MM.1S (cell line): ENCODE results near the gene TXNDC15.
A peak's percentile ranks its signal among the peaks of the same experiment; 100 is the strongest.

Source experiments
- DNase-seq: peaks from one replicate; pipeline ENCODE4 v3.0.0-alpha.2; 2015
- H2AFZ ChIP-seq: fragments of 300-600 bp; sonication (generic); 2 replicates; pipeline ENCODE4 v1.6.0; 2016; ENCODE audit warnings: antibody characterized with exemption, low read length
- H3F3A ChIP-seq: fragments of 300-600 bp; sonication (generic); 2 replicates; pipeline ENCODE4 v1.6.1; 2016; ENCODE audit warnings: mild to moderate bottlenecking, antibody characterized with exemption, low read length, moderate library complexity, mixed read lengths; ENCODE audit not compliant: insufficient read depth
- H3K27ac ChIP-seq: fragments of 300-600 bp; sonication (generic); 2 replicates; pipeline ENCODE4 v1.5.1; 2016; ENCODE audit warnings: mild to moderate bottlenecking, low read length
- H3K27me3 ChIP-seq: fragments of 300-600 bp; sonication (generic); replicated peaks from 2 replicates; pipeline ENCODE4 v1.6.0; 2016; ENCODE audit warnings: low read length; ENCODE audit not compliant: insufficient read depth
- H3K36me3 ChIP-seq: fragments of 300-600 bp; sonication (generic); replicated peaks from 2 replicates; pipeline ENCODE4 v1.6.1; 2016; ENCODE audit warnings: mild to moderate bottlenecking, low read length, mixed read lengths; ENCODE audit not compliant: insufficient read depth
- H3K4me1 ChIP-seq: fragments of 300-600 bp; sonication (generic); 2 replicates; pipeline ENCODE4 v1.6.1; 2016; ENCODE audit warnings: low read length, mixed read lengths
- H3K4me2 ChIP-seq: fragments of 300-600 bp; sonication (generic); 2 replicates; pipeline ENCODE4 v1.6.0; 2016; ENCODE audit warnings: low read depth, low read length
- H3K4me3 ChIP-seq: fragments of 300-600 bp; sonication (generic); 2 replicates; pipeline ENCODE4 v1.5.1; 2016; ENCODE audit warnings: low read length, mixed read lengths
- H3K79me2 ChIP-seq: fragments of 300-600 bp; sonication (generic); 2 replicates; pipeline ENCODE4 v1.6.1; 2016; ENCODE audit warnings: mixed run types, low read length, mixed read lengths
- H3K9ac ChIP-seq: fragments of 300-600 bp; sonication (generic); 2 replicates; pipeline ENCODE4 v1.6.1; 2016; ENCODE audit warnings: low read length, mixed read lengths
- H3K9me2 ChIP-seq: fragments of 300-600 bp; sonication (generic); replicated peaks from 2 replicates; pipeline ENCODE4 v1.6.1; 2016; ENCODE audit warnings: mild to moderate bottlenecking, low read length, mixed read lengths; ENCODE audit not compliant: insufficient read depth
- H3K9me3 ChIP-seq: fragments of 300-600 bp; sonication (generic); replicated peaks from 2 replicates; pipeline ENCODE4 v1.6.1; 2016; ENCODE audit warnings: mild to moderate bottlenecking, low read length, mixed read lengths; ENCODE audit not compliant: insufficient read depth
- H4K20me1 ChIP-seq: fragments of 300-600 bp; sonication (generic); 2 replicates; pipeline ENCODE4 v1.6.1; 2016; ENCODE audit warnings: mild to moderate bottlenecking, low read length, moderate library complexity, mixed read lengths; ENCODE audit not compliant: insufficient read depth
- EZH2 ChIP-seq: fragments of 300-600 bp; sonication (generic); optimal IDR thresholded peaks from 2 replicates; pipeline ENCODE3; 2017; ENCODE audit warnings: low read depth, mild to moderate bottlenecking, antibody characterized with exemption, low read length, mixed read lengths
- EZH2phosphoT487 ChIP-seq: fragments of 300-600 bp; sonication (generic); IDR thresholded peaks from 2 replicates; pipeline ENCODE4 v1.6.1; 2018; ENCODE audit warnings: antibody characterized with exemption, low read length
- TF ChIP-seq, protein P1 (sequence below): fragments of 300-600 bp; sonication (generic); IDR thresholded peaks from 2 replicates; pipeline ENCODE4 v1.5.1; 2016; ENCODE audit warnings: antibody characterized with exemption, low read length, mixed read lengths

TXNDC15 gene, protein sequence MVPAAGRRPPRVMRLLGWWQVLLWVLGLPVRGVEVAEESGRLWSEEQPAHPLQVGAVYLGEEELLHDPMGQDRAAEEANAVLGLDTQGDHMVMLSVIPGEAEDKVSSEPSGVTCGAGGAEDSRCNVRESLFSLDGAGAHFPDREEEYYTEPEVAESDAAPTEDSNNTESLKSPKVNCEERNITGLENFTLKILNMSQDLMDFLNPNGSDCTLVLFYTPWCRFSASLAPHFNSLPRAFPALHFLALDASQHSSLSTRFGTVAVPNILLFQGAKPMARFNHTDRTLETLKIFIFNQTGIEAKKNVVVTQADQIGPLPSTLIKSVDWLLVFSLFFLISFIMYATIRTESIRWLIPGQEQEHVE

DNA sequence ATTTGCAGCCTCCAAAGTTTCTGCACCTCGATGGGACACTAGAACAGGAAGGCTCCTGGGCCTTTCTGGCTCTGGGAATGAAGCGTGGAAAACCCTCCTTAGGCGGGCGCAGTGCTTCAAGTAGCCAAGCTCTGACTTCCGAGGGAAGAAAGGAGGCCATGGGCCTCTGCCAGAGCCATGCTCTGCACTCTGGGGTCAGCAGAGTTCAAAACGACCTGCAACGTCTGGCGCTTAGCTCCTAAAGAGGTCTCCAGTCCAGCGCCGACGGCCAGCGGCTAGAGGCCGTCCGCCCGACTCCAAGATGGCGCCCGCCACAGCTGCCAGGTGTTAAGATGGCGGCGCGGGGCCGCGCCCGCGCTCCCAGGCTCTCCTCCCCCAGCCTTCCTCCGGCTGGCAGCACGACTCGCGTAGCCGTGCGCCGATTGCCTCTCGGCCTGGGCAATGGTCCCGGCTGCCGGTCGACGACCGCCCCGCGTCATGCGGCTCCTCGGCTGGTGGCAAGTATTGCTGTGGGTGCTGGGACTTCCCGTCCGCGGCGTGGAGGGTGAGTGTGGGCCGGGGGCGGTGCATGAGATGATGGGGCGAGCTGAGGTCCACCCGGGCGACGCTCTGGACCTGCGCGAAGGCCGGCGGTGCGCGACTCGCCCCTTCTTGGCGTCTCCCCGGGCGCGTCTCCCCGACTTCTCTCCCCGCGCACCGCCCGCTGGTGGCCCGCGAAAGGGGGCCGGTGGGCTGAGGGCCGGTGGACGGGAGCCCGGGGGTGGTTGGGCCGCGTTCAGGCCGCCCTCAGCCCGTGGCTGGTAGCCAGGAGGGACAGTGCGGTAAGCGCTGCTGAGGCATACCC is at the start of gene TXNDC15:
TSS of gene TXNDC15 (plus strand) at position 385 of the 844 bp plus-strand sequence. CDS start at position 442, 57 bp downstream.
- Histone ChIP-seq H3K4me2 (peak within 1 kb of the TSS; percentile 81), H3K9me3 (no peaks in the 10 kb centered on the region), H3K9me2 (no peaks in the 10 kb centered on the region), H3K9ac (peak within 1 kb of the TSS; percentile 92), H3F3A (peaks cover 34% of the 10 kb centered on the region), H2AFZ (peak within 1 kb of the TSS; percentile 91), H4K20me1 (no peaks in the 10 kb centered on the region), H3K27me3 (no peaks in the 10 kb centered on the region), H3K27ac (peak within 1 kb of the TSS; percentile 67), H3K36me3 (no peaks in the 10 kb centered on the region), H3K4me1 (peaks cover 42% of the 10 kb centered on the region), H3K4me3 (peak within 1 kb of the TSS; percentile 85), H3K79me2 (peaks cover 47% of the 10 kb centered on the region)
- TF ChIP-seq EZH2phosphoT487: no peak
- no peak for TF ChIP-seq EZH2
- TF ChIP-seq, protein P1, sequence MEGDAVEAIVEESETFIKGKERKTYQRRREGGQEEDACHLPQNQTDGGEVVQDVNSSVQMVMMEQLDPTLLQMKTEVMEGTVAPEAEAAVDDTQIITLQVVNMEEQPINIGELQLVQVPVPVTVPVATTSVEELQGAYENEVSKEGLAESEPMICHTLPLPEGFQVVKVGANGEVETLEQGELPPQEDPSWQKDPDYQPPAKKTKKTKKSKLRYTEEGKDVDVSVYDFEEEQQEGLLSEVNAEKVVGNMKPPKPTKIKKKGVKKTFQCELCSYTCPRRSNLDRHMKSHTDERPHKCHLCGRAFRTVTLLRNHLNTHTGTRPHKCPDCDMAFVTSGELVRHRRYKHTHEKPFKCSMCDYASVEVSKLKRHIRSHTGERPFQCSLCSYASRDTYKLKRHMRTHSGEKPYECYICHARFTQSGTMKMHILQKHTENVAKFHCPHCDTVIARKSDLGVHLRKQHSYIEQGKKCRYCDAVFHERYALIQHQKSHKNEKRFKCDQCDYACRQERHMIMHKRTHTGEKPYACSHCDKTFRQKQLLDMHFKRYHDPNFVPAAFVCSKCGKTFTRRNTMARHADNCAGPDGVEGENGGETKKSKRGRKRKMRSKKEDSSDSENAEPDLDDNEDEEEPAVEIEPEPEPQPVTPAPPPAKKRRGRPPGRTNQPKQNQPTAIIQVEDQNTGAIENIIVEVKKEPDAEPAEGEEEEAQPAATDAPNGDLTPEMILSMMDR: no peak
- peak; percentile 78 for DNase-seq

DNA sequence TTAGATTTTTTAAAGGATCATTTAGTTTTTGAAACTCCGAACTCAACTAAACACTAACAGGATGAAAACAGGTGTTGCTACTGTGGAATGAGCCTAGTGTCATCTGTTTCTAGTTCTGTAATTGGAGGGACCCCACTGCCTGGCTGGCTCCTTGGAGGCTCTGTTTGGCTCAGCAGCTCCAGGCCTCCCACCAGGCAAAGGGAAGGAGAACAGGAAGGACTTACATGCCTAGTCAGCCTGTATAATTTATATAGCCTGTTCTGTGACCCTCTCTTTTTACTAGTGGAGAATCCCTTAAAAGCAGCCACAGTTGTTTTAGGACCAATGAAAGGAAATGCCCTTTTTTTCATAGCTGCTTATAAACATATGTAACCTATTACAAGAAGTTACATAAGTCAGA is 49.5 kb upstream of the TXNDC15 start:
- no peak for DNase-seq
- Histone ChIP-seq H3K9me2 (no peaks in the 10 kb centered on the region), H3K4me1 (no peaks in the 10 kb centered on the region), H3K27me3 (no peaks in the 10 kb centered on the region), H3K4me2 (no peak overlapping the region), H2AFZ (no peak overlapping the region), H3K36me3 (peaks cover 7% of the 10 kb centered on the region; the same call in 1 of the 2 replicates), H3K9me3 (no peaks in the 10 kb centered on the region), H4K20me1 (no peaks in the 10 kb centered on the region), H3F3A (no peaks in the 10 kb centered on the region), H3K4me3 (no peak overlapping the region), H3K9ac (no peak overlapping the region), H3K27ac (no peak overlapping the region), H3K79me2 (no peaks in the 10 kb centered on the region)
- TF ChIP-seq EZH2phosphoT487: no peak

DNA sequence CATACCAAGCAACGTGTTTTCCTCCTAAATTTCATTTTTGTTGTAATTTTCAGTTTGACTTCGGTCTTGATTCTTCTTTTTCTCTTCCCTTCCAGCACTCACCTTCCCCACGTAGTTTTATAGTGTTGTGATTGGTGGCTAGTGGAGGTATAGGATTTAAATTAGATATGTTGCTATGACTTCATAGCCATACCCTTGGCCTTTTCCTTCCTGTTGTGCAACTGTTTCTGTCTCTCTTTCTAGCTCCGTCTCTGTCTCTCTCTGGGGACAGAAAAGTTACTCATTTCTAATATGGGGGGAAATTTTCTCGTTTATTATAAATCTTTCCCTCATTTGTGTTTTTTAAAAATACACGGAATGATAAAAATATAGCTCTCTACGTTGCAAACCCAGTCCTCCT is 49.0 kb upstream of the TXNDC15 start:
- Histone ChIP-seq H3K36me3 (peaks cover 7% of the 10 kb centered on the region; the same call in 1 of the 2 replicates), H3K4me1 (no peaks in the 10 kb centered on the region), H3K27ac (no peak overlapping the region), H3K4me3 (no peak overlapping the region), H2AFZ (no peak overlapping the region), H4K20me1 (no peaks in the 10 kb centered on the region), H3F3A (no peaks in the 10 kb centered on the region), H3K27me3 (no peaks in the 10 kb centered on the region), H3K9me2 (no peaks in the 10 kb centered on the region), H3K9ac (no peak overlapping the region), H3K9me3 (no peaks in the 10 kb centered on the region), H3K79me2 (no peaks in the 10 kb centered on the region), H3K4me2 (no peak overlapping the region)
- no peak for DNase-seq
- TF ChIP-seq EZH2phosphoT487: no peak
- TF ChIP-seq, protein P1: no peak
